Activated CD4-positive, CD25-positive, alpha-beta regulatory T cell (primary cell): Measurements from ENCODE around the gene SIAH3.

Source experiments
- DNase-seq, 4 experiments: peaks; one replicate each; lab custom pipeline; 2025; lab: John Stamatoyannopoulos, UW

Gene SIAH3

GRCh38 chr13:45820106-45820838 is 31.3 kb downstream of the SIAH3 start:
- no peak for DNase-seq

GRCh38 chr13:45817833-45818232 is 33.7 kb downstream of the SIAH3 start:
- DNase-seq = no peak

- no peak for DNase-seq
Measured at GRCh38 chr13:45816427-45816826, 35.1 kb downstream of the SIAH3 start.

DNA sequence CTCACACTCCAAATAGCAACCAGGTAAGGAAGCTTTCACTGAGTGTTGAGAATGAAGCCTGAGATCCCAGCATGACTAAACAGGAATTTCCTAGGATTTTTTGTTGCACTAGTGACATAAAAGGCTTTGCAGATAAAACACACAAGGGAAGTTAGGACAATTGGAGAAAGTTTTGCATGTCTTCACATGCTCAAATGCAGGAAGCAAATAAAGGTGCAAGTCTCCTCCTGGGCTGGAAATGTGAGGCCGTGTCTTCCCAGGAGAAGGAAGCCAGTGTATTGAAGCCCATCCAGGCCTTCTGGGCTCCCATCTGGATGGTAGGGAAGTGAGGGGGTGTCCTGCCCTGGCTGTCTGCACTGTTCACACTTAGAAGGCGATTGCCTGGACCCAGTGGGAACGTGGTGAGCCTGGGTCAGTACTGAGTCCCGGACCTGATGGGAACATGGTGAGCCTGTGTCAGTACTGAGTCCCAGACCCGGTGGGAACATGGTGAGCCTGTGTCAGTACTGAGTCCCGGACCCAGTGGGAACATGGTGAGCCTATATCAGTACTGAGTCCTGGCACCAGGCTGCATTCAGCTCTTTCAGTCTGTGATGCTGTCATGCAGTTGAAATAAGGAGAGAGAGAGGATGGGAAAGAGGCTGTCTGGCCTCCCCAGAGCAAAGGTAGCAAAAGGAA is 38.7 kb downstream of the SIAH3 start:
- DNase-seq = no peak

DNA sequence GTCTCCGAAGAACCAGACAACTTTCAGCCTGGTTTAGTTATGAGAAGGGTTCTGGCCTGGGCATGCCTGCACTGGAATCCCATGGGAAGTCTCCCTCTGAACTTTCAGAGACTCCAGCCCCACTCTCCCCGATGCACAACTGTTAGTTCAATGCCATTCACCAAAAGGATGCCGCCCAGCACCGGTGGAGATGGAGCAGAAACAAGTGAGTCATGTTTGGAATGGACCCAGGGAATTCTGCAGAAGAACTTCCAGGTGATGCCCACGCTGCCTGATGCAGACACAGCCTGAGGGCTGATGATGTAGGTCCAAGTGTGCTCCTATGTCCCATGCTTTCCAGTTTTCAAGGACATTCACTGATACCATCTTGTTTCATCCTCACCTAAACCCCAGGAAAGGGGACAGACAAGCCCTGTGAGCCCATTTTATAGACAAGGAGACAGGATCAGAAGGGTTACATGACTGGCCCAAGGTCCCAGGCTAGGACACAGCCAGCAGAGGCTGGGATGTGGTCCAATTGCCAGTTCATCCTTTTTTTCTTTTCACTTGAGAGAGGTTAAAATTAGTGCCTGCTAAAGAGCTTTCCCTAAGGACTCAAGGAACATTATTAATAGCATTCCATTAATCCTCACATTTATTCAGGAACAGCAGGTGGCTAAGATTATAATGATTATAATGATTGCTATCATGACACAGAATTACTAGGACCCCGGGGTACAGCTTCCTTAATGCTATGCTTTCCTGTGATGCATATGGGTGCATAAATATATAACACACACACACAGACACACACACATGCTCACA is 39.5 kb downstream of the SIAH3 start:
- no peak for DNase-seq

GRCh38 chr13:45809801-45810394 is 41.7 kb downstream of the SIAH3 start:
- no peak for DNase-seq

- no peak for DNase-seq
Measured at GRCh38 chr13:45808925-45809324, 42.6 kb downstream of the SIAH3 start.

- no peak for DNase-seq
Measured at GRCh38 chr13:45807520-45808099, 43.9 kb downstream of the SIAH3 start.

GRCh38 chr13:45800485-45800884 is 51.1 kb downstream of the SIAH3 start:
- no peak for DNase-seq

DNA sequence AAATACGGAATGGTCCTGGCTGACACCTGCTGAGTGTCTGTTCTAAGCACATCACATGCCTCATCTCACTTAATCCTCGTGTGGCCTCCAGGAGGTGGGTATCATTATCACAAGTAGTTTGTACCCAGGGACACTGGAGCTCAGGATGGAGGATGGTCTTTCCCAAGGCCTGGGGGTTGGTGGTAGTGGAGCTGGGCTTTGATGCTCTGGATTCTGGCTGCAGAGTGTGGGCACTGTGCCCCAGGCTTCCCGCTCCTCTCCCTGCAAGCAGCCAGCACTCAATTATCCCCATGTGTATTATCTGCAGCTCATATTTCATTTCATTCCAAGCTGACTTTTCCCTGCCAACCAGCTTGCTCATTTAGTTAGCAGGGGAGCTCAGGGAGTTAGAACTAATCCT is 52.1 kb downstream of the SIAH3 start:
- DNase-seq = no peak

GRCh38 chr13:45798851-45799250 is 52.7 kb downstream of the SIAH3 start:
- DNase-seq = no peak

DNA sequence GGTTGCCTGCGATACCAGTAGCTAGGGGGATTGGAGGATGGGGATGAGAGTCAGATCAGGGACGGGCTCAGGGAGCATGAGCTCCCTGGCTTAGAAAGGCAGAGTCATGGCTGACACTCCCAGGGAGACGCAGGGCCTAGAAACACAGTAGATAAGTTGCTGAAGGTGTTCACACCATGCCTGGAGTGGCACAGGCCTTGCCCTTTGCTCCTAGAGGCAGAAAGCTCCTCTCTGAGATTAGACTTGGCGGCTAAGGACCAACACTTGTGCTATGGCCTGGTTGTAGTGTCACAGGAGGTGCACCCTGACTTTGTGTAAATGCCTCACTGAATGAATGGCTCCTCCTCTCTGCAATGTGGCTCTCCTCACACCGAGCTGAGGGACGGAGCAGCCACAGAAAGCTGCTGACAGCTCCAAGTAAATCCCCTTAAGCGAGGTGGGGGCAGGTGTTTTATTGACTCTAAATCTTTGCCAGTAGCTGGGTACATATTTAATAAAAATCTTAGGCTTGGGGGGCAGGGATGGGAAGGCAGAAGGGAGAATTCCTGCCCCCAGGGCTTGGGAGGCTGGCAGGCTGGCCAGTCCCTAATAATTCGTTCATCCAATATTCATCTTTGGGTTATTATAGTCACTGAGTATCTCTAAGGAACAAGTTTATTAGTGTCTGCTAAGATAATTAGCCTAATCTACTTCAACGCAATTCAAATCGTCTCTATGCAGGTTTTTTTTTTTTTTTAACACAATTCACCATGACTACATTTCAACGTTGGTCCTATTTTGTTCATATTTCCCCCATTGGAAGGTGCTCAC is 54.9 kb downstream of the SIAH3 start:
- DNase-seq = no peak

DNA sequence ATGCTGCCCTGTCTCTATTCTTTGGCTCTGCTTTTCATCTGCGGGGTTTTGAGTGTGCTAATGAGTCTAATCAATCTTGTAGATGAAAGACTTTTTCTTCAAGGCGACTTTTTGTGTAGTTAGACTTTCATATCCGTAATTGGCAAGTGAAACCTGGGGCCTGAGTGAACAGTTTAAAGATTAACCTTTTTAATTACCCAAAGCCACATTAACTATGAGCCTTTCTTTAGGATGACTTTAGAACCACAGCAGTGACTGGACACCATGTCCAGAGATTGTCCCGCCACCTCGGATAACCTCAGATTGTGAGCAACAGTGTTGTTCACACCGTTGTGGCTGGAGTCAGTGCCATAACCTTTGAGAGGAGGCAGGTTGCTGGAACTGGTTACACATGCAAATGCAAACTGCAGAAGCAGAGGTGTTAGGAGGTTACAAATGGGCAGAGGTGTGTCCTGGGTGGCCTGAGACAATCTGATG is 58.7 kb downstream of the SIAH3 start:
- no peak for DNase-seq

DNA sequence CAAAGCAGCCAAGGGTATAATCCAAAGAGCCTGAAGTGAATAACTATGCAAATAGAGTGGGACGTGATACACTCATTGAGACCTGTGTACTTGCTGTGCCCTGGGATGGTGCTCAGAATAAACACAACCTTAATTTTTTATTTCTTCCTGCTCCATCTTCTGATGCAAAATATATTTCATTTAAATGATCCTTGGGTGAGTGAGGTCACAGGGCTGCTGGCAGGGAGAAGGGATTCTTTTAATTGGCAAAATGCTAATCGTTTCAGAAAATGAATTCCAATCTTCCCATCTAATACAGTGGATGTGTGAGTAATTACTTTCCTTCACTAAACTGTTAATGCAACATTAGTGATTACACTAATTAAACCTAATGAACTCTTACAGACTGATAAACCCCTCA is 63.5 kb downstream of the SIAH3 start:
- DNase-seq = no peak

GRCh38 chr13:45787346-45787745 is 64.2 kb downstream of the SIAH3 start:
- DNase-seq = no peak

DNA sequence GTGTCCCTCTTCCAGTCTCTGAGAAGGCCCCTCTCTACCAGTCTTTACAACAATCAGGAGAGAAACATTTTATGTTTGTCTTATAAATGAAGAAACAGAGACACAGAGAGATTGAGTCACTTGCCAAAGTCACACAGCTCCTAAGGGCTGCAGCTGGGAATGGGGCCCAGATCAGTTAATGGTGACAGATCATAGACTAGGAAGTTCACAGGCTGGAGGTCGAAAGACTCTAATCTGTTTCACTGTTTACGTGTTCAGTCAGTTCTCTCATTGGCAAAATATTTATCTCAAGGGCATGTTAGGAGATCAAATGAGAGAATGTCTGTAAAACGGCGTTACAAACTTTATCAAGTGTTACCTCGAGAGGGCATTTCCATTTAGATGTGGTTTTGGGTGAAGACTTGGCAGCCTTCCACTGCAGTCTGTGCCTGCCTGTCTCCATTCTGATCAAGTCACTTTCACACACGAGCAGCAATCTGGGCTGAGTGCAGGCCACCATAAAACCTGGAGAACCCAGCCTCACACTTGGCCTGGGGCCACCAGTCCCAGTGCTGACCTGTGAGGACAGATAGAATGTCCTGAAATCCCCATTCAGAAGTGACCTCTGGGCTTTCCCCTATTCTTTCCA is 65.1 kb downstream of the SIAH3 start:
- DNase-seq = no peak

GRCh38 chr13:45784755-45785675 is 66.5 kb downstream of the SIAH3 start:
- DNase-seq = no peak

DNA sequence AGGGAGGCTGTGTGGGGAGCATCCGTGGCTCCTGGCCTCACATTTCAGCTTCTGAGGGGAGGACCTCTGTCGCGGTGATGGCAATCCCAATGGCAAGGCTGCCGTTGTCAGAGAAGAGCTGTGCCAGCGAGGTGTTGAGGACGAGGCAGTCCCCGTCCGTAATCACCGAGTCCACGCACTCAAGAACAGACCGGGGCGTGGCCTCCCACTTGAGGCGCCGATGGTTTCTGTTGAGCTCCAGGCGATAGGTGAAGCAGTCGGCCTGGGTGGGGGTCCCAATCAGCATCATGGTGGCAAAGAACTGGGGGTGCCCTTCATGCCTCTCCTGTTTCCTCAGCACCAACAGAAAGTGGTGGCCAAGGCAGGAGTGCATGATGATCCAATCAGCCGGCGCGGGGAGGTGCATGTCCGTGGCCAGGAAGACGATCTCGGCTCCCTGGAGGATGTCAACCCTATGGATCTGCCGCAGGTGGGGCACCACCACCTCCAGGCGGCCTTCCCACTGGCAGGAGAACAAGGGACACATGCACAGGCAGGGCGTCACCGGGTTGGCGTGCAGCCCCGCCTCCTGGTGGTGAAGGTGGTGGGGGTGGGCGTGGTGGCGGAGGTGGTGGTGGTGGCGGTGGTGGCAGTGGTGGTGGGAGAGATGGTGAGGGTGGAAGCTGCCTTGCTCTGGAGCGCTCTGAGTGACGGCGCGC is 68.1 kb downstream of the SIAH3 start:
- DNase-seq = no peak
